Fibroblast of skin of left quadriceps (primary cell): Measurements from ENCODE around the gene WIPF3.

Experiments used
- DNase-seq, 2 experiments: peaks; one replicate each; pipeline ENCODE4 v3.0.0-alpha.2; 2013; ENCODE audit warnings: low read depth in 2 of 2

WIPF3 gene

DNA sequence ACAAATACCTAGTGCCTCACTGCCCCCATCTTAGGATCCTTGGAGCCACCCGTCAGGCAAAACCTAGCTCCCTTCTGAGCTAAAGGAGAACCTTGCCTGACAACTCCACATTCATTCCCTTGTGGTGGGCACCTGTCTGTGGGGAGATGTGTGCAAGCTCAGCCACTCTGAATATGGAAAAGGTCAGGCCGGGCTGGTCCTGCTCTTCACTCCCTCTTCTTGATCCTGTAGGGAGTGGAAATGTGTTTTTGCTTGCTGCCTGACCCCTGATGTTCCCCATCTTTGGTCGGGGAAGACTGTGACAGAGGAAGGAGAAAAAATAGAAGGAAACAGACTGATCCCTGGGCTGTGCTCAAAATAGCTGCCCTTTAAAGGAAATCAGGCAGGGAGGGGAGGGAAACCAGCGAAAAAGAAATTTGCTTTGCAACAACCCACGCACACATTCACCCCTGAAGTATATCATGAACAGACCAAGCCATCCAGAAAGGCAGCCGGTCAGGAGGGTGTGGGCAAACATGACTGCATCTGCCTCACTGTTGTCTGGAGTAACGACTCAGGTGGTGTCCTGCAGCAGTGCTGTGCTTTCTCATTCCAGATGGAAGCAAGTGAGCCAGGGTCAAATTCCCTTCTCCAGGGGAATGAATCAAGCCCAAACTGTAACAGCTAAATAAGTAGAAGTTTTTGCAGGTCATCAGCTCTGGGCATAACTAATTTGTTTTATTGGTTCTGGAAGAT lies 109.3 kb downstream of the WIPF3 start:
- no peak for DNase-seq

DNA sequence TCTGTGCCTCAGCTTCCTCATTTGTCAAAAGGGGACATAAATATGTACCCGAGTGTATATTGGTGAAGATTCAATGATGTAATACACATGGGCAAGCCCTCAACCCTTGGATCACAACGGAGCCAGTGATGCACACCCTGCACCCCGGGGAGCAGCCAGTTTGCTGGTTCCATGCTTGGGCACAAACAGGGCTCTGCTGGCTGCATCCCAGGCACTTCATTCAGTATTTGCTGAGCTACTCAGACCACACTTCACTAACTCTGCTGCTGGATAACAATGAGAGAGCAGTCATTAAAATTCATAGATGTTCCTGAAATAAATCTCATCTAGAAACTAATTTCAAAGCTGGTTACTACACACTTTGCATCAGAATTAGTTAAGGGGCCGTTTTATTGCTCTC lies 111.3 kb downstream of the WIPF3 start:
- no peak for DNase-seq

DNA sequence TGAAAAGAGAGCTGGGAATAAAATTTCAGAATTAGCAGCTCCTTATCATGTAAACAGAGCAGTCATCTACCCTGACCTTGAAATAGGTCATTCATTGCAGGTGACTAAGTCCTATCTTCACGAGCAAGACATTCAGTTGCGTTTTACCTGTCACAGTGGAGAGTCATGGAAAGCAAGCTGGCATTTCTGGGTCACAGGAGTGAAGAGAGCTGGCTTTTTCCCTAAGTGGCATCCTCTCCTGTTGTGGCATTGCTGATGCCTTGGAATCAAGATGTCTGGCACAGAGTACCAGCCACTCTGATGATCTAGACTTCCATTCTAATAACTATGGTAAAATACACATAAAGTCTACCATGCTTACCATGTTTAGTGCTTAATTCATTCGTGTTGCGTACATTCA lies 112.5 kb downstream of the WIPF3 start:
- no peak for DNase-seq

DNA sequence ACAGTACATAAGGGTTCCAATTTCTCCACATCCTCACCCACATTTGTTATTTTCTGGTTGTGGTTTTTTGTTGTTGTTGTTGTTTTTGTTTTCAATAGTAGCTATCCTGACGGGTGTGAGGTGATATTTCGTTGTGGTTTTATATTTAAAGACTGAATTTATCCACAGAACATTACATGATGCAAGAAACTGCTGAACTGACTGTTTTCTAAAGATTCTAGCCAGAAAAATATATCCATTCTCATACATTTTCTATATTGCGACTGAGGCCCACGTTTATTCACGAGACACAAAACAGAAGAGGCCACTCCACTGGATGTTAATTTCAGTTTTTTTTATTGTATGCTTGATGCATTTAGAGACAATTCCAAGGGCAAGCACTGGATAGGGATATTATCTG lies 113.5 kb downstream of the WIPF3 start:
- DNase-seq, result no peak

DNA sequence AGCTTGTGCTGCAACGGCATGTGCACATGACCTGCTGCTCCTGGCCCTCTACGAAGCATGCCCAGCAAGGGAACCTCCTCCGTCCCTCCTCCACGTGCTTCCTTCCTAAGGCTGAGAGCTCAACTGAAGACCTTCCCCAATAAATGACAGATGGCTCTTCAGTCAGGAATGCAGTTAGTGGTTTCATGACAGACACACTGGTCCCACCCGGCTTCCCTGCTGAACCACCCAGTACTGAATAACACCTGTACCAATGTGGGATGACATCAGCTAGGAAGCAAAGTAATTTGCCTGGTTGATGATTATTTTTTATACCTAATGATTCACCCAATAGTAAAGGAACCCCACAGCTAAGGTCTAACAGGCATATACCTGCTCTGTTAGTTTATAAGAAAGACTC lies 114.2 kb downstream of the WIPF3 start:
- DNase-seq, result no peak

DNA sequence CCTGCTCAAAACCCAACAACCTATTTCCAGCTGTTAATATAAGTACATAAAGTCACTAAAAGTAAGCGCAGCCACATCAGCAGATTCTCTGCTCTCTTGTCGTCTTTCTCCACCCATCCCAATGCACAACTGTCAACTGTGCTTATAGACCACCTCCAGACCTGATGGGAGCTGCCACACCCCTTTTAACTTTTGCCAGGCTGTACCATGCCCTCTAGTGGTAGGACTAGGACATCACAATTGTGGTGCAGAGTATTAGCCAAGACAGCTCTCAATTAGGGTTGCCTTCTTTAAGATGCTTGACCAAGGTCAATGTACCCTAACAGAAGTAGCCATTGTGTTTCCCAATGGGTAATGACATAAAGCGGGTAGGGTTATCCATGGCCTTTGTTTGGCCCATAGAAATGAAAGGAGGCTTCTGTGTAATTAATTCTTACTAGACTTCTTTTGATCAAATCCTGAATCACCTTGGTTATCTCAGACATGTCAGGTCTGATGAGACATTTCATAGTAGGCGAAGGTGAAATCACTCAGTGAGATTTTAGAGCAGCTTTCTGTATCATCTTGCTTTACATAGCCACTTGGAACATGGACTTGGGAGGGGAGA lies 115.2 kb downstream of the WIPF3 start:
- DNase-seq, result peak; percentile 18 to 35

DNA sequence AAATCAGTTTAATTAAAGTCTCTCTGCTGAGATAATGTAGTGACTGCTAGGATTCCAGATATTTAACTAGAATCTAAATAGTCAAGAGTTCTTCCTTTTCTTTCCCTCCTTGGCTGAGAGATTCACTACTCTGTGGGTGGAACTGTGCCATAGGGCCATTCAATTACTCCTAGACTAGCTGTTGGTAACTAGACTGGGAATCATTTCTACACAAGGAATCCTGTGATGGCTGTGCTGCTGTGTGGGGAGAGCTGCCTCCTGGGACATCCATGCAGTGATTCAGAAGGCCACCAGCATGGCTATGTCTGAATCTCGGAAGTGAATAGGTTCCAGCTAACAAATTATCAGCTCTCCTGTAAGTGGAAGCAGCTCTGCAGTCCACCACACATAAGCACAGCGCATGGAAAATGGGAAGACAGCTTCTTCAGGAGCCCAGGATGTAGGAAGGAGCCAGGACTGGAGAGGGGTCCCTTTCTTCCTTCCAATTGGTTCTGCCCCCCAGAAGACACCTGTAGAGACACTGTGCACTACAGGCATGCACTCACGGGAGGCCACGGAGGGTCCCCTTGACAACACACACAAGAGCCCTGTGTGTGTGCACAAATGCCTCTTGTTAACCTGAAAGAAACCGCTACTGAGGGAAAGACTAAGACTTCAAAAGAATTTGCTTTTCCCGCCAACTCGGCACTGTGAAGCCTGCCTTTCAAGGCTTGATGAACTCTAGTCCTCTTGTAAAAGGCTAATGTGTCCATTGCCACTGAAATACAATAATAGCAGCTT lies 116.8 kb downstream of the WIPF3 start:
- no peak for DNase-seq

DNA sequence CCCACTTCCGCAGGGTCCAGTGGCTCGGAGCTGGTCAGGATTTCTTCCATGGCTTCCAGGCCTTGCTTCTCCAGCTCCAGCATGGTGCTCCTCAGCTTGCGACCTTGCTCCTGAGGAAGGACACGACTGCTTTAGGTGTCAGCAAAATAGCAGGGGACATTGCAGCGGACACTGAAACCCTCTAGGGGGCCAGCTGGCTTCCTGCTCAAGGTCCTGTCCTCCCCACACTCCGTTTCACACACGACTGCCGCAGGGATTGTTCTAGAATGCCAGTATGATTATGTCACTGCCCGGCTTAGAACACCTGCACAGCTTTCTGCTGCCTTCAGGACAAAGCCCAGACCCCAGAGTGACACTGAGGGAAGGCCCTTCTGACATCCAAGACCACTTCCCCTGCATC lies 117.7 kb downstream of the WIPF3 start:
- DNase-seq, result no peak

DNA sequence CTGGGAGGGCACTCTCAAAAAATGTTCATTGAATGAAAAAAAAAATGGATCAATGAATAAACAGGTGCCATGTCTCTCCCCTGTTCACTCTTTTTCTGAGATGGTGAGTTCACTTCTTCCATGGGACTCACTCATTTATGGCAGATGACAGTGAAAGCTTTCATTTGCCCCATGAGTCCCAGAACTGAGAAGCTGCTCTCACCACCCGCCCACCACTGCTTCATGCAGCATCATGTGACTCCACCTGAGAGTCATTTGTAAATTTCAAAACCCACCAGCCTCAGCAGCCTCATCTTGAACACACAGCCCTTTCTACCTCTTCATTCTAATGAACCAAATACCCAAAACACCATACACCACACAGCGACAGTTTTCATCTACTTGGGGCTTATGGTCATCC lies 118.4 kb downstream of the WIPF3 start:
- no peak for DNase-seq

DNA sequence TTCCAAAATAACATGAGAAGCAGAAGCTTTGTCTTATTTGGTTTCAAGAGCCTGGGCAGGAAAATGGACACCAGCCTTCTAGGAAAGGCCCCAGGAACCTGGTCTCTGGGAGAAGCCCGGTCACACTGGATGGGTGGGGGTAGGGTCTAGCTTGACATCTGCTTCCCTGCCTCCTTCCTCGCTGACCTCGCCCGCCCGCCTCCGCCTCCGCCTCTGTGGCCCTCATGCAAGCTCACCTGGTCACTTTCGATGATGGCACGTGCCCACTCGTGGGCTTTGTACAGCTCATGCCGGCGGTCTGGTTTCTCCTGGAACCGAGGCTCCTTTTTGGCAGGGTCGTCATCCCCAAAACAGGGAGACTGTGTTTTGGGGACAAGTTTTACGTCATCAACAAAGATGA lies 119.9 kb downstream of the WIPF3 start:
- no peak for DNase-seq

DNA sequence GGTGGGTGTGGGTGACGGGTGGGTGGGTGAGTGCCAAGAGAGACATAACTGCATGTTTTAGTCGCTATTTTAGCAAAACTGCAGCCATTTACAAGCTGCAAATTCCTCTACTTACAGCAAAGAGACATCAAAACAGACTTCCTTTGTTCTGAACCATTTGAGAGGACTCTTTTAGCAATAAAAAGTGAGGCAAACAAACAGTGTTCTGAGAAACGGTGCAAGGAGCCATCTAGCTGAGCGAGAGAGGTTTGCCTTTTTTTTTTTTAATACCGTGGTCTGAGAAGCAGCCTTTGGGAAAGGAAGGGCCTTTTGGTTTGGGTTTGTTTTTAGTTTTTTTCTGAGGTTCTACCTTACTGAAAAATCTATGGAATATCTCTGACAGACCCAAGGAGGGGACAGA lies 120.4 kb downstream of the WIPF3 start:
- DNase-seq, result no peak

DNA sequence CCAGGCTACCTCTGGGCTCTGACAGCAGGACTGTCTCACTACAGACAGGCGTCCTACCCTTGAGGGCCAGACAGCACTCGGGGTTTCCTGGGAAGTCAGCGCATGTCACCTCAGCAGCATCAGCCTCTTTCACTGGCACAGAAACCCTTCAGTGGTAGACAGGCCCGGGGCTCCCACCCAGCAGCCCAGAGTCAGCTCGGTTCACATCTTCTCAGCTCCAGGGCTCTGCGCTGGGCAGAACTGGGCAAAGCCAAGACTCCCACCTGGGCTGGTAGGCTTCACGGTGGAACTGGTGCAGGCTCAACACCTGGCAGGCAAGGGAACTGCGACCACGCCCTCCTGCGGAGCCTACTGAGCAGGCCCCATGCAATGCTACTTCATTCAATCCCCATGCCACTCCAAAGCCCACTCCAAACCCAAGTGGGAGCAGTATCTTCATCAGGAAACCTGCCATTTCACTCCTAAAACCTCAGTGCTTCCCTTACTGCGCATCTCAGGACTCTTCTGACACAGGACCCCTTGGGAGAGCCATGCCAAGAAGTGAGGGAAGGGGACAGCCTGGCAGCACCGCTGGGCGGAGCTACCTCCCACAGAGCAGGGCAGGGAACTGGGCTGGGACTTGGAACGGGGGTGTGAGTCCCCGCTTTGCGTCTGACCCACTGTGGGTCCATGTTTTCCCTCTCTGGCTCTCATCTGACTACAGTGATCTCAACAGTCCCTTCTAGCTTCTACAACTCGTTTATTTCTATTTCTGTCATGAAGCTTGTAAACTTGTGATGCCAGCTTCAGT lies 122.9 kb downstream of the WIPF3 start:
- DNase-seq, result no peak

DNA sequence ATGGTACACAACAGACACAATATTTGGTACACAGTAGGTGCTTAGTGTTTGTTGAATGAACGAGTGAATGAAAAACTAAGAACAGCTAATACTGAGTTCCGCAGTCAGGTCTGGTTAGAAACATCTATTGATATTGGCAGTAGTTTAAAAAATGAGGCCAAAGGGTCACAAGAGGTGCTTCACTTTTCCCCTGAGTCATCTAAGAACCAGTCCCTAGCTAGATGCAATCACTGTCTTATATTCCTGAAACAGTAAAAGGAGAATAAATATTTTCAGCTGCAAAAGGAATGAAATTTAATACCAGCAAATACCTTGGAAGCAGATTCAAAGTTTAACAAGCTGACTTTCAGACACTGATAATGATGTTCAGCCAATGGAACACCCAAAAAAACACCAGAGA lies 128.8 kb downstream of the WIPF3 start:
- DNase-seq, result no peak

DNA sequence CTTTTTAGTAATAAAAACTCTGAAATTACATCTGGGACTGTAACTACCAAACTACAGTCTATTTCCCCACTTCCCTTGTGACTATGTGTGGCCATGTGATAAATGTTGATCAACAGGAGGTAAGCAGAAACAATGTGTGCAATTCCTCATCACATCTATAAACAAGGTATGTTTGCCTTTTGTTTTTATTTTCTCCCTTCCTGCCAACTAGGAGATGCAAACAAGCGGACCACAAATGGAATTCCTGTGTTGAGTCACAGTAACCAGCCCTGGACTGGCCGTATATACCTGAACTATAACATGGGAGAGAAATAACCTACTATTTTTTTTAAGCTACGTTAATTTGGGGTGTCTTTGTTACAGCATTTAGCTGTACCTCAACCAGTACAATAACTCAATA lies 130.8 kb downstream of the WIPF3 start:
- no peak for DNase-seq

DNA sequence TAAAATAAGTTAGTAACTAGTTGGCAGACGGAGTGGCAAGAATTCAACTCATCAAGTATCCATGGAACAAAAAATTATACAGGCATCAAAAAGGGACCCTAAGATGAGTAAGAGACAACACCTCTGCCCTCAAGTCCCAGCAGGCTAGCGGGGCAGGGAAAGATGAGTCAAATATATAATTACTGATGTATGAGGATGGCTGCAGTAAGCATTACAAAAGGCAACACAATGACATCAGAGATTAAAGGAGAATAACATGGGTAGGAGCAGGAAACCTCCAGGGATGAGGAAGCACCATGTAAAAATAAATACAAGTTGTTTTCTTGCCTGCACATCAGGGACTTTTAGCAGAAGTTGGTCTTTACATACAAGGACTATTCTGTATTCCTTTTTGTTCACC lies 133.9 kb downstream of the WIPF3 start:
- no peak for DNase-seq

DNA sequence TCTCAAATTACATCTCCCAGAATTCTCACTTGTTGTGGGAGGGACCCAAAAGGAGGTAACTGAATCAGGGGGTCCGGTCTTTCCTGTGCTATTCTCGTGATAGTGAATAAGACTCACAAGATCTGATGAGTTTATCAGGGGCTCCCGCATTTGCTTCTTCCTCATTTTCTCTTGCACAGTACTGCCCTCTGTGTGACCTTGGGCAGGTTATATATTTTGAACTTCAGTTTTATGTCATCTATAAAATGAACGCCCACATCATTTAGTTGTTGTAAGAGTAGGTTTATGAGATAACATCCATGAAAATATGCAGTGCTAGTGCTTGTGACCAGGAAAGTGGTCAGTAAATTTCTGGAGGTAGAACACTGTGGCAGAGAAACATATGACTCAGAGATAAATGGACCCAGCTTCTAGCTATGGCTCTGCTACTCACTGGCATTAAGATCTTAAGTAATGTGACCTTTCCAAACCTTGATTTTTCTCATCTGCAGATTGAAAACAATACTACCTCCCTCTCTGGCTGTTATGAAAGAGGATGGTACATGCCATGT lies 139.0 kb downstream of the WIPF3 start:
- no peak for DNase-seq

DNA sequence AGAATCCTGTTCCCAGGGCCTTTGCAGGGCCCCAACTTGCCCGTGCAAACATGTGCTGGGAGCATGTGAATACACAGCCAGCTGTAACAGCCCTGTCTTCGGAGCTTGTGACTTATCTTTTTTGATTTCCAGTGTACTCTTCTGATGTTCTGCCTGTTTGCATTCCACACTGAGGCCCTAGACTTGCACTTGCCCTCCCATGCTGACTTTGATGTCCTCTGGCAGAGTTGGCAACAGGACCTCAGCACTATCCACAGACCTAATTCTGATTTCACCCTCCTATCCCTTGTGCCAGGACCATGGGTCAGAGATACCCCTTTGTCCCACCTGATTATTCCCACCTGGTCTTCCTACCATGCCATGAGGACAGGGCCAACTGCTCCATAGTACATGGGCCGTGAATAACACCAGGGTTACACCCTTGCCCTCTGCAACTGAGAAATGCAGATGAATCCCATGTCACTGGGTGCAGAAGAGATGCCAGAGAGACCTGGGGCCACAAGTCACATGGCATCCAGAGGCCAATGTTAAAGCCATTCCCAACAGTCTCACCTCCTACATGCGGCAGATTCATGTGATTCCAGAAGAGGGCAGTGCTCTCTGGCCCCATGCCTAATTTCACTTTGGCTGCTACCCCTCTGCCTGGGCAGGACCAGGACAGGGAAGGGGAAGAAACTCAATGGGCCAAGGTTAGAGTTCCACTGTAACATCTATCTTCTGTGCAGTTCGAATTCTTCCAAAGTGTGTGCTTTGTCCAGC lies 140.3 kb downstream of the WIPF3 start:
- peak in 1 of 2 experiments; percentile 6 for DNase-seq

DNA sequence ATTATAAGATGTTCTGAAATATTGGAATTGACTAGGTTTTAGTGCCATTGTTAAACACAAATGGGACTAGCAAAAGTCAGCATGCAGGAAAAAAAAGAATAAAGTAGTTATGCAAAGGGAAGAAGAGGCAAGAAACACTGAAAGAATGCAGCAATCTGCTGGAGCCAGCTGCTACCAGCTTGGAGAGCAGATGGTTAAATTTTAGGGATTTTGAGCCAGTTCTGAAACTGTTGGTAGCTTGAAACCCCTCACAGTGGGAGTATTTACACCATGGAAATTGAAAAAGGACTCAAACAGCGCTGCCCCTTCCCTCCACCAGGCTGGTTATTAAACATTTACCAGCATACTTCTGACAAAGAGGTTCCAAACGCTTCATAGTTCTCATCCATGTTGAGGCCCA lies 142.3 kb downstream of the WIPF3 start:
- DNase-seq, result no peak

DNA sequence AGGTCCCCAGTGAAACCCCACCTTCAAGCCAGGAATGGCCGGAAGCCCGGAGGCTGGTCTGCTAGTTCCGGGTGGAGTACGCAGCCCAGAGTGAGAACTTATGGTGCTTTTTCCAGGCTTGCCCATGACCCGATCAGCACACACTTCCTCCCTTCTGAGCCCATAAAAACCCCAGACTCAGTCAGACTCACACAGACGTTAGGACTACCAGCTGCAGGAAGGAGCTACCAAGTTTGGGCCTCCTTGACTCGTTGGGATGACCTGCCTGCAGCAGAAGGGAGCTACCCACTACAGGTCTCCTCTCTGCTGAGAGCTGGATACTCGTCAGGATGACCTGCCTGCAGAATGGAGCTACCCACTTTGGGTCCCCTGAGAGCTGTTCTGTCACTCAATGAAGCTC lies 144.2 kb downstream of the WIPF3 start:
- no peak for DNase-seq

DNA sequence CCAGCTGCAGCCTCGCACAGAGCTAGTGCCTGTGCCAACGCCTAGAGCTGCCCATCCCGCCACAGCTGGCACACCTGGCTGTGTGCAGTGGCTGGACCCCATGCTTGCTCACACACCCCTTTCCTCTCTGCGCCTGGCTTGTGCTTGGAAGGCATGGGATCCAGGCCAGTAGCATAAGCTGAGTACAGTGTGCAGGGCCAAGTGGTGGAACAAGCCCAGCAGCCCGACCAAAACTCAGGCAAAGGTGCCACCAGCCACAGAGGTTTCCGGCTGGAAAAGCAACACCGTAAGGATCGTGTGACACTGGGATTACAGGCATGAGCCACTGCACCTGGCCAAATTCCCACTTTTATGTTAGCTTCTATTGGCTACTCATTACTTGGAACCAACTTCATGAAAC lies 144.9 kb downstream of the WIPF3 start:
- DNase-seq, result no peak

DNA sequence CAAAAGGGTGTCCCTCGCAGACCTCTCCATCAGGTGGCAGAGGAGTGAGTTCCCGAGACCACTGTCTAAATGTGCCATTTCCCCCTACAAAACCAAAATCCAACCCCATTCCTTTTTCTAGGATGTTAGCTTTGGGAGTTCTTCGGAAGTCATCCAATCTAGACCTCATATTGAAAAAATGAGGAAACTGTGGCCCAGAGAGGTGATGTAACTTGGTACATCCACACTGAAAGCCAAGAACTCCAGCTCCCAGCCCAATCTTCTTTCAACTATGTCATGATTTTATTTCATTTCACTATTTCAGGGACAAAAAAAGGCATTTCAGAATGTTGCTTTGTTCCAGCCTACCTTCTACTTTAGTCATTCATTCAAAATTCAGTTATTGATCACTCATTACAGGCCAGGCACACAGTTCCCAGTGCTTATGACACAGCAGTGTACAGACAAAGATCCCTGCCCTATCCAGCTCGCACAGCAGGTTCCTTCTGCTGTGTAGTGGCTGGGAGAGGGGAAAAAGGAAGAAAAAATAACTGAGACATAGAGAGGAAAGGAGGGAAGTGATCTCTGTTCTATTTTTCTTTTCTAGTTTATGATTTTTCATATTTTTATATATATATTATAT lies 147.5 kb downstream of the WIPF3 start:
- peak in 1 of 2 experiments; percentile 7 for DNase-seq
